GM12864 (cell line): Measurements from ENCODE around the gene FPR3.

ENCODE experiments used
- DNase-seq: peaks from one replicate; pipeline ENCODE4 v3.0.0-alpha.2; 2011; ENCODE audit warnings: low read depth
- H3K4me3 ChIP-seq: 2 replicates; pipeline ENCODE4 v1.5.1; 2011; ENCODE audit warnings: mild to moderate bottlenecking, low read depth, low read length, control low read depth
- CTCF ChIP-seq: IDR thresholded peaks from 2 replicates; pipeline ENCODE4 v1.5.1; 2011; ENCODE audit warnings: low read depth, mild to moderate bottlenecking, moderate library complexity, low read length, control low read depth, inconsistent platforms; ENCODE audit errors: missing control alignments

FPR3 gene

DNA sequence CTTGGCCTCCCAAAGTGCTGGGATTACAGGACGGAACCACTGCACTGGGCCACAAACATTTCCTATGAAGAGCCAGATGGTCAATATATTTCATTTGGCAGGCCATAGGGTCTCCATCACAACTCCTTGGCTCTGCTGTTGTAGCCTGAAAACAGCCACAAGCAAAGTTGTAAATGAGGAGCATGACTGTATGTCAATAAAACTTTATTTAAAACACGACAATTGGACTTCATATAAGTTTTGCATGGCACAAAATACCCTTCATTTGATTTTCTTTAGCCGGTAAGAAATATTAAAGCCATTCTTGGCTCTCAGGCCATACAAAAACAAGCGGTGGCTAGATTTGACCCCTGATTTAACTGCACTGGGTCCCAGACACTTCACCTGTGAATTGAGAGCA, 40.2 kb upstream of the FPR3 start:
- no peak for TF ChIP-seq CTCF
- DNase-seq: no peak
- H3K4me3 ChIP-seq: no peak overlapping the region

DNA sequence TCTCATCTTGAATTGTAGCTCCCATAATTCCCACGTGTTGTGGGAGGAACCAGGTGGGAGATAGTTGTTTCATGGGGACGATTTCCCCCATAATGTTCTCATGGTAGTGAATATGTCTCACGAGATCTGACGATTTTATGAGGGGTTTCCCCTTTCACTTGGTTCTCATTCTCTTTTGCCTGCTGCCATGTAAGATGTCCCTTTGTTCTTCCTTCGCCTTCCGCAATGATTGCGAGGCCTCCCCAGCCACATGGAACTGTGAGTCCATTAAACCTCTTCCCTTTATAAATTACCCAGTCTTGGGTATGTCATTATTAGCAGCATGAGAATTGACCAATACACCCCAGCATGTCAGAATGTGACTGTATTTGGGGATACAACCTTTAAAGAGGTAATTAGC, 39.4 kb upstream of the FPR3 start:
- DNase-seq: no peak
- no peak for TF ChIP-seq CTCF
- no peak overlapping the region for H3K4me3 ChIP-seq

- no peak within 1 kb of the TSS for H3K4me3 ChIP-seq
- DNase-seq: no peak
- no peak for TF ChIP-seq CTCF
These were observed 34.1 kb upstream of the FPR3 start, which contains the start of gene FPR2 for GRCh38 chr19:51760697-51761356. TSS of gene FPR2 (plus strand) at chr19:51761180. CDS start at chr19:51768659, 7,479 bp downstream.

- DNase-seq: no peak
- H3K4me3 ChIP-seq: no peak overlapping the region
- TF ChIP-seq CTCF: no peak
These were observed 33.3 kb upstream of the FPR3 start for GRCh38 chr19:51761696-51762095.

DNA sequence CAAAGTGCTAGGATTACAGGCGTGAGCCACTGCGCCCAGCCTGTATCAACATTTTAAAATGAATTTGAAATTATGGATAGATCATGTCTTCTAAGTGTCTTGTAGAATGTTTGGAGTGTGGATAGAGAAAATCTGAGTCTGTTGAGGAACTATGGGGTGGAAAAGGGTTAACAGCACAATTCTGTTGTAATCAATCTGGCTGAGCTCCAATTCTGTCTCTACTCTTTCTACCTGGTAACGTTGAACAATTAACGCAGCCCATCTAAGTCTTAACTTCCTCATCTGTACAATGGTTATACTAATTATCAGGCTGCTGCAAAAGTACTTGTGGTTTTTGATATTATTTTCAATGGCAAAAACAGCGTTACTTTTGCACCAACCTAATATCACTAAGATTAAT, 29.9 kb upstream of the FPR3 start:
- TF ChIP-seq CTCF: no peak
- no peak overlapping the region for H3K4me3 ChIP-seq
- no peak for DNase-seq

DNA sequence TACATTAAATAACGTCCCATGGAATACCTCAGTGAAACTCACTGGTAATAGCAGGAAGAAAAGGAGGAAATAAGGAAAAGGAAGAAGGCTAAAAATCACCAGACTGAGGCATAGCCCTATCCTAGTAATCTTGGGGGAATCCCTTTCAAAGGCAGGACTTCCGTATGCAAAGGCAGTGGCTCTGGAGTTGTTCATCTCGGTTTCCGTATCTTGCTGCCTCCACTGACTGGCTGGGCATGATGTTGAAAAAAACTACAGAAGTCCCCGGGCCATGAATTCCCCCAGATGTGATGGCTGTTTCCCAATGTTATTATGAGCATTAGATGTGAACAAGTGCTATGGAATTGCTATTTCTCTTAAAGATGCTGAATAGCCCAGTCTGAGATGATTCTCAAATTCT, 28.5 kb upstream of the FPR3 start:
- no peak for TF ChIP-seq CTCF
- DNase-seq: no peak
- no peak overlapping the region for H3K4me3 ChIP-seq
